ENCODE results near the gene NRXN2. TPM values are rescaled to one million over a fixed set of nuclear protein-coding genes. Genes with fewer than 3 reads are reported as not detected.
A peak's percentile ranks its signal among the peaks of the same experiment; 100 is the strongest.

Gene NRXN2
- total RNA-seq, 1 donor from 2014 or later: 0.14 TPM

GRCh38 chr11:64692764-64693331 is 30.1 kb downstream of the NRXN2 start:
- Histone ChIP-seq H4K20me1 (ENCODE audit: insufficient read depth, low read length) (no peaks in the 10 kb centered on the region), H2AFZ (ENCODE audit: low read depth, low read length) (no peak overlapping the region), H3K79me2 (ENCODE audit: insufficient read depth, low read length) (no peaks in the 10 kb centered on the region), H3K4me2 (ENCODE audit: low read length) (no peak overlapping the region), H3K4me1 (ENCODE audit: insufficient read depth, low read length) (peaks cover 3% of the 10 kb centered on the region), H3K27me3 (ENCODE audit: insufficient read depth, low read length) (peaks cover 35% of the 10 kb centered on the region), H3K9me3 (ENCODE audit: insufficient read depth, low read depth, low read length) (no peaks in the 10 kb centered on the region), H3K27ac (ENCODE audit: low read depth, low read length) (no peak overlapping the region), H3K36me3 (ENCODE audit: insufficient read depth, low read length) (no peaks in the 10 kb centered on the region), H3K9ac (ENCODE audit: low read length) (no peak overlapping the region), H3K4me3 (ENCODE audit: insufficient read depth, low read depth, low read length) (no peak overlapping the region)
- DNase-seq (ENCODE audit: low read depth) (no peak), FAIRE-seq (no peak)
- Mint-ChIP-seq H3K27me3 (ENCODE audit: low read depth, unreplicated experiment) (peaks cover 79% of the 10 kb centered on the region), H3K4me3 (ENCODE audit: unreplicated experiment) (no peak overlapping the region), H3K4me1 (ENCODE audit: low read depth, unreplicated experiment) (no peaks in the 10 kb centered on the region), H3K9me3 (ENCODE audit: unreplicated experiment) (peaks cover 1% of the 10 kb centered on the region), H3K27ac (ENCODE audit: unreplicated experiment) (no peak overlapping the region), H3K36me3 (ENCODE audit: low read depth, unreplicated experiment) (peaks cover 3% of the 10 kb centered on the region)
- TF ChIP-seq EZH2 (IDR thresholded peaks at IDR 0.05; ENCODE audit: insufficient read depth, low read length) (peak; percentile 2), CTCF (IDR thresholded peaks at IDR 0.05; ENCODE audit: insufficient read depth, low read depth, low read length) (no peak)

GRCh38 chr11:64691543-64691942 is 31.5 kb downstream of the NRXN2 start:
- peaks cover 75% of the 10 kb centered on the region for H3K27me3 Mint-ChIP-seq (ENCODE audit: low read depth, unreplicated experiment)
- H3K27ac Mint-ChIP-seq (ENCODE audit: unreplicated experiment): no peak overlapping the region
- Histone ChIP-seq H3K9me3 (ENCODE audit: insufficient read depth, low read depth, low read length) (no peaks in the 10 kb centered on the region), H3K36me3 (ENCODE audit: insufficient read depth, low read length) (no peaks in the 10 kb centered on the region), H3K9ac (ENCODE audit: low read length) (no peak overlapping the region), H3K4me2 (ENCODE audit: low read length) (no peak overlapping the region), H2AFZ (ENCODE audit: low read depth, low read length) (no peak overlapping the region), H3K4me3 (ENCODE audit: insufficient read depth, low read depth, low read length) (no peak overlapping the region), H4K20me1 (ENCODE audit: insufficient read depth, low read length) (no peaks in the 10 kb centered on the region), H3K27me3 (ENCODE audit: insufficient read depth, low read length) (peaks cover 30% of the 10 kb centered on the region), H3K79me2 (ENCODE audit: insufficient read depth, low read length) (no peaks in the 10 kb centered on the region), H3K4me1 (ENCODE audit: insufficient read depth, low read length) (peaks cover 3% of the 10 kb centered on the region), H3K27ac (ENCODE audit: low read depth, low read length) (no peak overlapping the region)
- FAIRE-seq: no peak
- no peak for TF ChIP-seq CTCF (IDR thresholded peaks at IDR 0.05; ENCODE audit: insufficient read depth, low read depth, low read length)
- no peak for TF ChIP-seq EZH2 (IDR thresholded peaks at IDR 0.05; ENCODE audit: insufficient read depth, low read length)
- H3K36me3 Mint-ChIP-seq (ENCODE audit: low read depth, unreplicated experiment): peaks cover 3% of the 10 kb centered on the region
- H3K4me3 Mint-ChIP-seq (ENCODE audit: unreplicated experiment): no peak overlapping the region
- DNase-seq (ENCODE audit: low read depth): no peak
- no peaks in the 10 kb centered on the region for H3K4me1 Mint-ChIP-seq (ENCODE audit: low read depth, unreplicated experiment)
- no peaks in the 10 kb centered on the region for H3K9me3 Mint-ChIP-seq (ENCODE audit: unreplicated experiment)

DNA sequence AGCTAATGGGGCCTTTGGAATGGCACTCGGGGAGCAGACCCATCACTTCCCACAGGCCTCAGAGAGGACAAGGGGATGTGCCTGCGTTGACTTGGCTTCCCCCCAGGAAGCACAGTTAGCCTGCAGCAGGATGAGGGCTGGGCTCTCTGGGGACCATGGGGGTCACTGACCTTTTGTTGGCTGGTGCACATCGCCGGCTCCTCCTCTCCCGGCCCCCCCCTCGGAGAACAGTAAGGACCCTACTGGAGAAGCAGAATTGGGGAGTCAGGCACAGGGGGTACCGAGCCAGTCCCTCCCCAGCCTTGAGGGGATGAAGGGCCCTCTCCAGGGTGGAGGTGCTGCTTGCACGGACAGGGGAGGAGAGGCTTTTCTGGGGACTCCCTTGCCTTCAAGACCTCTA is 32.8 kb downstream of the NRXN2 start:
- Mint-ChIP-seq H3K27ac (ENCODE audit: unreplicated experiment) (no peak overlapping the region), H3K4me1 (ENCODE audit: low read depth, unreplicated experiment) (no peaks in the 10 kb centered on the region), H3K36me3 (ENCODE audit: low read depth, unreplicated experiment) (peaks cover 3% of the 10 kb centered on the region), H3K4me3 (ENCODE audit: unreplicated experiment) (no peak overlapping the region), H3K27me3 (ENCODE audit: low read depth, unreplicated experiment) (peaks cover 68% of the 10 kb centered on the region), H3K9me3 (ENCODE audit: unreplicated experiment) (no peaks in the 10 kb centered on the region)
- no peak overlapping the region for H2AFZ ChIP-seq (ENCODE audit: low read depth, low read length)
- no peak for DNase-seq (ENCODE audit: low read depth)
- no peak overlapping the region for H3K4me2 ChIP-seq (ENCODE audit: low read length)
- H3K4me3 ChIP-seq (ENCODE audit: insufficient read depth, low read depth, low read length): no peak overlapping the region
- H3K36me3 ChIP-seq (ENCODE audit: insufficient read depth, low read length): no peaks in the 10 kb centered on the region
- peaks cover 21% of the 10 kb centered on the region for H3K27me3 ChIP-seq (ENCODE audit: insufficient read depth, low read length)
- H4K20me1 ChIP-seq (ENCODE audit: insufficient read depth, low read length): no peaks in the 10 kb centered on the region
- TF ChIP-seq CTCF (IDR thresholded peaks at IDR 0.05; ENCODE audit: insufficient read depth, low read depth, low read length) (no peak), EZH2 (IDR thresholded peaks at IDR 0.05; ENCODE audit: insufficient read depth, low read length) (no peak)
- FAIRE-seq: no peak
- no peaks in the 10 kb centered on the region for H3K79me2 ChIP-seq (ENCODE audit: insufficient read depth, low read length)
- H3K9ac ChIP-seq (ENCODE audit: low read length): no peak overlapping the region
- no peaks in the 10 kb centered on the region for H3K9me3 ChIP-seq (ENCODE audit: insufficient read depth, low read depth, low read length)
- no peak overlapping the region for H3K27ac ChIP-seq (ENCODE audit: low read depth, low read length)
- peaks cover 3% of the 10 kb centered on the region for H3K4me1 ChIP-seq (ENCODE audit: insufficient read depth, low read length)

Measured in astrocyte (in vitro differentiated cells and primary cell).